ENCODE measurements around the gene SCRT2.

SCRT2 gene

GRCh38 chr20:631101-631500 is 44.5 kb downstream of the SCRT2 start:
- Histone ChIP-seq H3F3A (ENCODE audit: control insufficient read depth, insufficient read depth) (no peaks in the 10 kb centered on the region), H4K20me1 (ENCODE audit: control insufficient read depth, insufficient read depth, low read depth, low read length) (no peaks in the 10 kb centered on the region), H3K4me2 (ENCODE audit: low read length) (no peak overlapping the region), H3K27ac (ENCODE audit: low read depth, low read length) (no peak overlapping the region), H3K4me1 (ENCODE audit: control insufficient read depth, low read length) (no peaks in the 10 kb centered on the region), H3K79me2 (ENCODE audit: control insufficient read depth, low read length) (no peaks in the 10 kb centered on the region), H3K9me3 (ENCODE audit: control insufficient read depth, insufficient read depth, low read length) (no peaks in the 10 kb centered on the region), H3K36me3 (ENCODE audit: control insufficient read depth, low read length) (no peaks in the 10 kb centered on the region), H3K4me3 (ENCODE audit: low read length) (no peak overlapping the region), H3K27me3 (ENCODE audit: control insufficient read depth, low read length) (no peaks in the 10 kb centered on the region), H3K9me2 (replicated peaks; ENCODE audit: control insufficient read depth, low read length) (no peaks in the 10 kb centered on the region)
- TF ChIP-seq CTCF (IDR thresholded peaks at IDR 0.05; ENCODE audit: low read depth, low read length, poor library complexity, severe bottlenecking) (no peak), EZH2phosphoT487 (IDR thresholded peaks at IDR 0.05; ENCODE audit: borderline replicate concordance, low read length) (no peak)

GRCh38 chr20:626579-626978 is 49.0 kb downstream of the SCRT2 start:
- H3K4me3 ChIP-seq (ENCODE audit: low read length): no peak overlapping the region
- H4K20me1 ChIP-seq (ENCODE audit: control insufficient read depth, insufficient read depth, low read depth, low read length): no peaks in the 10 kb centered on the region
- H3K79me2 ChIP-seq (ENCODE audit: control insufficient read depth, low read length): no peaks in the 10 kb centered on the region
- H3K9me3 ChIP-seq (ENCODE audit: control insufficient read depth, insufficient read depth, low read length): no peaks in the 10 kb centered on the region
- no peaks in the 10 kb centered on the region for H3K36me3 ChIP-seq (ENCODE audit: control insufficient read depth, low read length)
- H3K4me1 ChIP-seq (ENCODE audit: control insufficient read depth, low read length): no peaks in the 10 kb centered on the region
- no peaks in the 10 kb centered on the region for H3F3A ChIP-seq (ENCODE audit: control insufficient read depth, insufficient read depth)
- TF ChIP-seq EZH2phosphoT487 (IDR thresholded peaks at IDR 0.05; ENCODE audit: borderline replicate concordance, low read length): no peak
- TF ChIP-seq CTCF (IDR thresholded peaks at IDR 0.05; ENCODE audit: low read depth, low read length, poor library complexity, severe bottlenecking): no peak
- no peaks in the 10 kb centered on the region for H3K9me2 ChIP-seq (replicated peaks; ENCODE audit: control insufficient read depth, low read length)
- H3K27ac ChIP-seq (ENCODE audit: low read depth, low read length): no peak overlapping the region
- H3K4me2 ChIP-seq (ENCODE audit: low read length): no peak overlapping the region
- H3K27me3 ChIP-seq (ENCODE audit: control insufficient read depth, low read length): peaks cover 3% of the 10 kb centered on the region; the same call in 1 of the 2 replicates

GRCh38 chr20:625360-625932 is 50.2 kb downstream of the SCRT2 start:
- no peak overlapping the region for H3K27ac ChIP-seq (ENCODE audit: low read depth, low read length)
- TF ChIP-seq CTCF (IDR thresholded peaks at IDR 0.05; ENCODE audit: low read depth, low read length, poor library complexity, severe bottlenecking) (no peak), EZH2phosphoT487 (IDR thresholded peaks at IDR 0.05; ENCODE audit: borderline replicate concordance, low read length) (no peak)
- H3K27me3 ChIP-seq (ENCODE audit: control insufficient read depth, low read length): peaks cover 14% of the 10 kb centered on the region
- no peaks in the 10 kb centered on the region for H3K79me2 ChIP-seq (ENCODE audit: control insufficient read depth, low read length)
- H3K4me2 ChIP-seq (ENCODE audit: low read length): no peak overlapping the region
- no peaks in the 10 kb centered on the region for H3K9me3 ChIP-seq (ENCODE audit: control insufficient read depth, insufficient read depth, low read length)
- no peaks in the 10 kb centered on the region for H3K9me2 ChIP-seq (replicated peaks; ENCODE audit: control insufficient read depth, low read length)
- no peaks in the 10 kb centered on the region for H3K36me3 ChIP-seq (ENCODE audit: control insufficient read depth, low read length)
- no peaks in the 10 kb centered on the region for H3K4me1 ChIP-seq (ENCODE audit: control insufficient read depth, low read length)
- no peak overlapping the region for H3K4me3 ChIP-seq (ENCODE audit: low read length)
- H4K20me1 ChIP-seq (ENCODE audit: control insufficient read depth, insufficient read depth, low read depth, low read length): no peaks in the 10 kb centered on the region
- no peaks in the 10 kb centered on the region for H3F3A ChIP-seq (ENCODE audit: control insufficient read depth, insufficient read depth)
